Keratinocyte (primary cell): ENCODE measurements around the gene CCNI. TPM values are rescaled to one million over a fixed set of nuclear protein-coding genes. Genes with fewer than 3 reads are reported as not detected.

ENCODE experiments used
- DNase-seq: peaks from one replicate; pipeline ENCODE4 v3.0.0-alpha.2; 2011; ENCODE audit warnings: low read depth, missing footprints, low spot score
- FAIRE-seq: peaks from 2 replicates; lab custom pipeline; 2011; peaks lifted over from hg19 to GRCh38; lab: Jason Lieb, UNC
- H2AFZ ChIP-seq: 2 replicates; pipeline ENCODE4 v1.6.0; 2012; ENCODE audit warnings: low read length, control low read depth, inconsistent platforms; ENCODE audit not compliant: control insufficient read depth
- H3K27ac ChIP-seq: 2 replicates; pipeline ENCODE4 v1.5.1; 2011; ENCODE audit warnings: low read length; ENCODE audit not compliant: control insufficient read depth, insufficient read depth
- H3K27me3 ChIP-seq: 3 replicates; pipeline ENCODE4 v1.6.0; 2011; ENCODE audit warnings: low read length; ENCODE audit not compliant: control insufficient read depth, insufficient read depth; ENCODE audit errors: extremely low read depth
- H3K36me3 ChIP-seq, 2 experiments: 2 replicates in 1 of 2; 3 replicates in 1 of 2; pipeline ENCODE4 v1.5.1; 2011; ENCODE audit warnings: low read length in 2 of 2, mild to moderate bottlenecking in 1 of 2; ENCODE audit not compliant: control insufficient read depth in 2 of 2, insufficient read depth in 2 of 2; ENCODE audit errors: extremely low read depth in 1 of 2
- H3K4me1 ChIP-seq: 3 replicates; pipeline ENCODE4 v1.5.1; 2011; ENCODE audit warnings: low read length; ENCODE audit not compliant: control insufficient read depth, insufficient read depth; ENCODE audit errors: extremely low read depth
- H3K4me2 ChIP-seq: 3 replicates; pipeline ENCODE4 v1.6.0; 2011; ENCODE audit warnings: low read depth, low read length; ENCODE audit not compliant: control insufficient read depth, insufficient read depth; ENCODE audit errors: extremely low read depth
- H3K4me3 ChIP-seq, 3 experiments: fragments of 200-600 bp in 1 of 3; sonication (generic) in 1 of 3; 2 replicates in 2 of 3; 3 replicates in 1 of 3; pipeline ENCODE4 v1.5.1; 2011 to 2016; ENCODE audit warnings: low read length in 3 of 3, mild to moderate bottlenecking in 3 of 3, control low read depth in 2 of 3, inconsistent platforms in 1 of 3, low read depth in 1 of 3, mixed read lengths in 1 of 3, mixed run types in 1 of 3, moderate library complexity in 1 of 3; ENCODE audit not compliant: control insufficient read depth in 2 of 3, insufficient read depth in 2 of 3; ENCODE audit errors: extremely low read depth in 1 of 3
- H3K79me2 ChIP-seq: 2 replicates; pipeline ENCODE4 v1.6.0; 2012; ENCODE audit warnings: low read length; ENCODE audit not compliant: control insufficient read depth, insufficient read depth
- H3K9ac ChIP-seq: 3 replicates; pipeline ENCODE4 v1.6.0; 2011; ENCODE audit warnings: low read length; ENCODE audit not compliant: control insufficient read depth, insufficient read depth; ENCODE audit errors: extremely low read depth
- H3K9me1 ChIP-seq: 3 replicates; pipeline ENCODE4 v1.6.0; 2011; ENCODE audit warnings: low read length; ENCODE audit not compliant: control insufficient read depth, insufficient read depth; ENCODE audit errors: extremely low read depth
- H3K9me3 ChIP-seq: 2 replicates; pipeline ENCODE4 v1.5.1; 2012; ENCODE audit warnings: low read depth, low read length; ENCODE audit not compliant: control insufficient read depth
- H4K20me1 ChIP-seq: 3 replicates; pipeline ENCODE4 v1.6.0; 2011; ENCODE audit warnings: low read length; ENCODE audit not compliant: control insufficient read depth, insufficient read depth; ENCODE audit errors: extremely low read depth
- CTCF ChIP-seq, 3 experiments: IDR thresholded peaks in 1 of 3; conservative IDR thresholded peaks in 1 of 3; optimal IDR thresholded peaks in 1 of 3; 2 replicates in 2 of 3; 3 replicates in 1 of 3; pipeline versions ENCODE3 to v1.5.1; 2011; ENCODE audit warnings: low read length in 3 of 3, mild to moderate bottlenecking in 3 of 3, moderate library complexity in 2 of 3, control low read depth in 1 of 3, inconsistent platforms in 1 of 3; ENCODE audit not compliant: insufficient read depth in 2 of 3; ENCODE audit errors: extremely low read depth in 1 of 3
- EZH2 ChIP-seq: IDR thresholded peaks from one replicate; pipeline ENCODE4 v1.6.1; 2012; ENCODE audit warnings: inconsistent platforms, mild to moderate bottlenecking, low read length, moderate library complexity
- dilution Hi-C: fragments of 300-500 bp; cut with MboI; formaldehyde crosslinking; loops from one replicate; pipeline ENCODE4 v1.7.0; 2020; ENCODE audit warnings: low sequenced_read_pairs; ENCODE audit not compliant: extremely low pct_ligation_motif_present
- polyA plus RNA-seq, 5 experiments: library from polyadenylated mRNA; depleted of rRNA in 3 of 5; stranded (reverse) in 3 of 5; stranded (forward) in 1 of 5; unstranded in 1 of 5; fragments of >200 nt; gene quantifications; 1 replicate in 1 of 5; 2 replicates in 3 of 5; 3 replicates in 1 of 5; pipeline versions ENCODE4 v1.2.1 to v1.2.3, GENCODE V29; 2011 to 2012; ENCODE audit warnings: missing spikeins in 2 of 5, low read depth in 1 of 5, low replicate concordance in 1 of 5

The CCNI gene
- polyA plus RNA-seq, 1 donor (not counting 4 experiments of a cell fraction or from before 2014, with no cell fraction given) = 150 TPM

GRCh38 chr4:77120886-77121508 is 45.2 kb upstream of the CCNI start:
- FAIRE-seq = no peak
- H3K9me3 ChIP-seq = no peaks in the 10 kb centered on the region
- H3K9ac ChIP-seq = no peak overlapping the region
- no peaks in the 10 kb centered on the region for H3K9me1 ChIP-seq
- H3K27ac ChIP-seq = no peak overlapping the region
- H3K79me2 ChIP-seq = no peaks in the 10 kb centered on the region
- H3K4me3 ChIP-seq = no peak overlapping the region
- no peak overlapping the region for H2AFZ ChIP-seq
- no peak for DNase-seq
- H3K27me3 ChIP-seq = no peaks in the 10 kb centered on the region
- no peak overlapping the region for H3K4me2 ChIP-seq
- dilution Hi-C loops = no loop called here
- peaks cover 4% of the 10 kb centered on the region for H3K4me1 ChIP-seq
- TF ChIP-seq EZH2 = no peak
- no peak for TF ChIP-seq CTCF (optimal IDR thresholded peaks at IDR 0.05 in 1 of 3, IDR thresholded peaks at IDR 0.05 in 1 of 3, conservative IDR thresholded peaks at IDR 0.05 in 1 of 3; ENCODE audit: extremely low read depth in 1 of 3, insufficient read depth in 2 of 3, low read length in 3 of 3)
- H4K20me1 ChIP-seq = no peaks in the 10 kb centered on the region
- H3K36me3 ChIP-seq = no peaks in the 10 kb centered on the region

GRCh38 chr4:77117721-77118120 is 41.9 kb upstream of the CCNI start:
- no peaks in the 10 kb centered on the region for H4K20me1 ChIP-seq
- DNase-seq (no peak), FAIRE-seq (no peak)
- H2AFZ ChIP-seq = no peak overlapping the region
- no peak overlapping the region for H3K4me3 ChIP-seq
- no peaks in the 10 kb centered on the region for H3K9me3 ChIP-seq
- dilution Hi-C loops = no loop called here
- no peak overlapping the region for H3K27ac ChIP-seq
- no peak overlapping the region for H3K9ac ChIP-seq
- no peaks in the 10 kb centered on the region for H3K36me3 ChIP-seq
- TF ChIP-seq EZH2 = no peak
- no peak for TF ChIP-seq CTCF (optimal IDR thresholded peaks at IDR 0.05 in 1 of 3, IDR thresholded peaks at IDR 0.05 in 1 of 3, conservative IDR thresholded peaks at IDR 0.05 in 1 of 3; ENCODE audit: extremely low read depth in 1 of 3, insufficient read depth in 2 of 3, low read length in 3 of 3)
- H3K9me1 ChIP-seq = no peaks in the 10 kb centered on the region
- H3K27me3 ChIP-seq = no peaks in the 10 kb centered on the region
- H3K4me1 ChIP-seq = no peaks in the 10 kb centered on the region
- H3K4me2 ChIP-seq = no peak overlapping the region
- H3K79me2 ChIP-seq = no peaks in the 10 kb centered on the region
